KMS-11 (cell line): ENCODE data around the gene IL4.

Experiments
- H2AFZ ChIP-seq: fragments of 200-600 bp; sonication (generic); 2 replicates; pipeline ENCODE4 v1.6.1; 2016; ENCODE audit warnings: antibody characterized with exemption, mixed run types, low read depth
- H3K27ac ChIP-seq: fragments of 200-600 bp; sonication (generic); 2 replicates; pipeline ENCODE4 v1.6.1; 2016; ENCODE audit warnings: mild to moderate bottlenecking, mixed run types
- H3K27me3 ChIP-seq: fragments of 200-600 bp; sonication (generic); 2 replicates; pipeline ENCODE4 v1.6.1; 2017; ENCODE audit warnings: mild to moderate bottlenecking, low read depth, mixed run types, moderate library complexity; ENCODE audit not compliant: insufficient read depth
- H3K36me3 ChIP-seq: fragments of 200-600 bp; sonication (generic); 2 replicates; pipeline ENCODE4 v1.6.1; 2017; ENCODE audit warnings: mild to moderate bottlenecking, mixed run types; ENCODE audit not compliant: insufficient read depth
- H3K4me1 ChIP-seq: fragments of 200-600 bp; sonication (generic); 2 replicates; pipeline ENCODE4 v1.6.1; 2016; ENCODE audit warnings: mild to moderate bottlenecking, low read depth, mixed run types; ENCODE audit not compliant: poor library complexity, severe bottlenecking
- H3K4me2 ChIP-seq: fragments of 200-600 bp; sonication (generic); 2 replicates; pipeline ENCODE4 v1.7.0; 2016; ENCODE audit warnings: mild to moderate bottlenecking, mixed run types
- H3K4me3 ChIP-seq: fragments of 200-600 bp; sonication (generic); IDR thresholded peaks from 2 replicates; pipeline ENCODE4 v1.6.1; 2017; ENCODE audit warnings: low read depth, low read length, mixed read lengths; ENCODE audit not compliant: insufficient read depth
- H3K79me2 ChIP-seq: fragments of 200-600 bp; sonication (generic); 2 replicates; pipeline ENCODE4 v1.6.1; 2016; ENCODE audit warnings: low read depth, mixed run types; ENCODE audit not compliant: insufficient read depth
- H3K9ac ChIP-seq: fragments of 200-600 bp; sonication (generic); 2 replicates; pipeline ENCODE4 v1.6.1; 2016; ENCODE audit warnings: mild to moderate bottlenecking, mixed run types
- H4K20me1 ChIP-seq: fragments of 200-600 bp; sonication (generic); 2 replicates; pipeline ENCODE4 v1.6.1; 2016; ENCODE audit warnings: mild to moderate bottlenecking, mixed run types; ENCODE audit not compliant: insufficient read depth
- TF ChIP-seq, protein P1 (sequence below): fragments of 200-600 bp; sonication (generic); conservative IDR thresholded peaks from 2 replicates; pipeline ENCODE4 v1.6.1; 2017; ENCODE audit warnings: low read depth, mild to moderate bottlenecking, antibody characterized with exemption, low read length, moderate library complexity, mixed read lengths

IL4 gene

DNA sequence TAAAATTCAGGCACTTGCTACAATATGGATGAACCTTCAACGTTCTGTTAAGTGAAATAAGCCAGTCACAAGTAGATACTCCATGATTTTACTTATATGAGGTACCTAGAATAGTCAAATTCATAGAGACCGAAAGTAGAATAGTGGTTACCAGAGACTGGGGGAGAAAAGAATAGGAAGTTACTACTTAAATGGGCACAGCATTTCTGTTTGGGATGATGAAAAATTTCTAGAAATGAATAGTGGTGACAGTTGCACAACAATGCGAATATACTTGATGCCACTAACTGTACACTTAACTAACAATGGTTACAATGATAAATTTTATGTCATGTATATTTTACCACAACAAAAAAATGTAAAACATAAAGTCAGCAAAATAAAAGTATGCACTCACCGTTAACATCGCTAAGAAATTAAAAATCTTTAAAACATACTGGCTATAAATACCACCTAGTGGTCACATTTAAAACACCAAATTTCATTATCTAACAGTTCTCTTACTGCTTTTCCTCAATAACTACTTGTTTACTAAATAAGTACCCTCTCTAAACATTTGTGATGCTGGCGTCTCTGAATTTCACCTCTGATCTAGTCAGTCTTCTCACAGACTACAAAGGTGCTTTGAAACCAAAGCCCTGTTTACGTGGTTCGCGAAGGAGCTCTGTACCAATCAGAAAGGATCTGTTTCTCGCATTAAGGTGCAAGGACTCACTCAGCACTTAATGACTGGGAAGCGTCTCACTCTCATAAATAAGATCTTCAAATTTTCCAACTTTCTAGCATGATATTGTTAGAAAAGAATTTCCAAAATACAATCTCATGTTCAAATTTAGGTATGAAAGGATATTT lies 40.9 kb downstream of the IL4 start:
- Histone ChIP-seq H3K4me2 (no peak overlapping the region), H2AFZ (no peak overlapping the region), H4K20me1 (no peaks in the 10 kb centered on the region), H3K4me1 (no peaks in the 10 kb centered on the region), H3K36me3 (no peaks in the 10 kb centered on the region), H3K27ac (no peak overlapping the region), H3K4me3 (no peak overlapping the region), H3K9ac (no peak overlapping the region), H3K27me3 (no peaks in the 10 kb centered on the region), H3K79me2 (no peaks in the 10 kb centered on the region)
- TF ChIP-seq, protein P1, sequence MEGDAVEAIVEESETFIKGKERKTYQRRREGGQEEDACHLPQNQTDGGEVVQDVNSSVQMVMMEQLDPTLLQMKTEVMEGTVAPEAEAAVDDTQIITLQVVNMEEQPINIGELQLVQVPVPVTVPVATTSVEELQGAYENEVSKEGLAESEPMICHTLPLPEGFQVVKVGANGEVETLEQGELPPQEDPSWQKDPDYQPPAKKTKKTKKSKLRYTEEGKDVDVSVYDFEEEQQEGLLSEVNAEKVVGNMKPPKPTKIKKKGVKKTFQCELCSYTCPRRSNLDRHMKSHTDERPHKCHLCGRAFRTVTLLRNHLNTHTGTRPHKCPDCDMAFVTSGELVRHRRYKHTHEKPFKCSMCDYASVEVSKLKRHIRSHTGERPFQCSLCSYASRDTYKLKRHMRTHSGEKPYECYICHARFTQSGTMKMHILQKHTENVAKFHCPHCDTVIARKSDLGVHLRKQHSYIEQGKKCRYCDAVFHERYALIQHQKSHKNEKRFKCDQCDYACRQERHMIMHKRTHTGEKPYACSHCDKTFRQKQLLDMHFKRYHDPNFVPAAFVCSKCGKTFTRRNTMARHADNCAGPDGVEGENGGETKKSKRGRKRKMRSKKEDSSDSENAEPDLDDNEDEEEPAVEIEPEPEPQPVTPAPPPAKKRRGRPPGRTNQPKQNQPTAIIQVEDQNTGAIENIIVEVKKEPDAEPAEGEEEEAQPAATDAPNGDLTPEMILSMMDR, result peak; percentile 57; the same call in 1 of the 2 replicates

- Histone ChIP-seq H3K27ac (no peak overlapping the region), H3K79me2 (no peaks in the 10 kb centered on the region), H3K4me1 (no peaks in the 10 kb centered on the region)
These were observed 44.9 kb downstream of the IL4 start for GRCh38 chr5:132718544-132719312.

GRCh38 chr5:132725745-132726144 lies 52.0 kb downstream of the IL4 start:
- TF ChIP-seq, protein P1, result no peak
- Histone ChIP-seq H2AFZ (no peak overlapping the region), H3K36me3 (no peaks in the 10 kb centered on the region), H3K79me2 (no peaks in the 10 kb centered on the region), H3K4me2 (no peak overlapping the region), H3K9ac (no peak overlapping the region), H3K4me1 (no peaks in the 10 kb centered on the region), H4K20me1 (no peaks in the 10 kb centered on the region), H3K27ac (no peak overlapping the region), H3K27me3 (no peaks in the 10 kb centered on the region), H3K4me3 (no peak overlapping the region)

More at GRCh38 chr5:132718544-132719312, 44.9 kb downstream of the IL4 start:
- Histone ChIP-seq H4K20me1 (no peaks in the 10 kb centered on the region), H3K27me3 (no peaks in the 10 kb centered on the region), H2AFZ (no peak overlapping the region), H3K4me3 (no peak overlapping the region), H3K9ac (no peak overlapping the region), H3K4me2 (no peak overlapping the region), H3K36me3 (no peaks in the 10 kb centered on the region)
- TF ChIP-seq, protein P1, result no peak

GRCh38 chr5:132729896-132730295 lies 56.1 kb downstream of the IL4 start:
- TF ChIP-seq, protein P1, result no peak
- H3K79me2 ChIP-seq, result no peaks in the 10 kb centered on the region
- H3K9ac ChIP-seq, result no peak overlapping the region
- H4K20me1 ChIP-seq, result no peaks in the 10 kb centered on the region
- no peak overlapping the region for H3K4me2 ChIP-seq
- no peaks in the 10 kb centered on the region for H3K4me1 ChIP-seq
- no peak overlapping the region for H3K4me3 ChIP-seq
- H3K27me3 ChIP-seq, result no peaks in the 10 kb centered on the region
- H2AFZ ChIP-seq, result no peak overlapping the region
- no peak overlapping the region for H3K27ac ChIP-seq
- H3K36me3 ChIP-seq, result no peaks in the 10 kb centered on the region
